GM18909 (cell line): Measurements from ENCODE around the gene SNTG2.

Experiments
- ATAC-seq: cut with Tn5 transposase; IDR thresholded peaks from one replicate; pipeline ENCODE4 v1.9.1; 2021; ENCODE audit warnings: mild to moderate bottlenecking; ENCODE audit not compliant: unreplicated experiment, poor library complexity

The SNTG2 gene

GRCh38 chr2:1339388-1340140, 388.9 kb downstream of the SNTG2 start:
- no peak for ATAC-seq

- no peak for ATAC-seq
Observed at GRCh38 chr2:1340141-1340512, 389.5 kb downstream of the SNTG2 start.

DNA sequence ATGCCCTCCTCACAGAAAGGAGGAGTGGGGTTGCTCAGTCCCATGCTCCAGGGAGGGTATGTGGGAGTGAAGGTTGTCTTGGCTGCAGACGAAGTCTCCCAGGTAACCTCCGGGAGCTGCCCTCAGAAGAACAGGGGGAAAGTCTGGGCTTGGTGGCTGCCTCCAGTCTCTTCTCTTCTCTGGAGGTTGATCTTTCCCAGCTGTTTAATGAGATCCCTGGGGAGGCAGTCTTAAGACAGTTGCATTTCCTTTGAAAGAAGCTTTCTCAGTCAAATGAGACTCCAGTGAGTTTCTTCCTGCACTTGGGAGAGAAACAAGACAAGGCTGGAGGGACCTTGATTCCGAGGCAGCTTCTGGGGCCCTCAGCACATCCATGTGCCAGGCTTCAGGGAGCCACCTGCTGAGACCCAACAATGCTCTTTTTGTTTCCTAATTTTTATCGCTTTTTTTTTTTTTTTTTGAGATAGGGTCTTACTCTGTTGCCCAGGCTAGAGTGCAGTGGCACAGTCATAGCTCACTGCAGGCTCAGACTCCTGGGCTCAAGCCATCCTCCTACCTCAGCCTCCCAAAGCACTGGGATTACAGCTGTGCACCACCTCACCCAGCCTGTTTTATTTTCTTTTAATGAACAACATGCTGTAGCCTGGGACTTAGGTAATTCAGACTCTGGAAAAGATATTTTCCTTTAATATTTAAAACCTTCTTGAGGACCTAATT, 390.9 kb downstream of the SNTG2 start:
- no peak for ATAC-seq

GRCh38 chr2:1348789-1349188, 398.1 kb downstream of the SNTG2 start:
- no peak for ATAC-seq

- ATAC-seq: no peak
Observed at GRCh38 chr2:1350111-1350510, 399.5 kb downstream of the SNTG2 start.

DNA sequence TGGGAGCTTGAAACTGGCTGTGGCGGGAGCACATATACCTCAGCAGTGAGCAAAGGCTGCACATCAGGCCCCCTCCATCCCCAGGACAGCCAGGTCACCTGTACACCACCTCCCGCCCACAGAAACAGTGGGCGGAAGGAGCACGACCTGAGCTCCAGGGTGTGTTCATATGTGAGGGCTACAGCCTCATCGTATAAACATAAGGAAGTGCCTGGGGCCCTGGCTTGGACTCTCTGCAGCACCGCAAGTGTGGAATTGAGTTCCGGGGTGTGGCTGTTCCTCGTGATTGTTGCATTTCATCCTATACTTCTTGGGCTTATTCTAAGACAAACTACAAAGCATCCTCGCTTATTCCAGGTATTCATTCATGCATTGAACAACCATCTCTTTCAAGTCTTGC, 402.5 kb downstream of the SNTG2 start:
- no peak for ATAC-seq

DNA sequence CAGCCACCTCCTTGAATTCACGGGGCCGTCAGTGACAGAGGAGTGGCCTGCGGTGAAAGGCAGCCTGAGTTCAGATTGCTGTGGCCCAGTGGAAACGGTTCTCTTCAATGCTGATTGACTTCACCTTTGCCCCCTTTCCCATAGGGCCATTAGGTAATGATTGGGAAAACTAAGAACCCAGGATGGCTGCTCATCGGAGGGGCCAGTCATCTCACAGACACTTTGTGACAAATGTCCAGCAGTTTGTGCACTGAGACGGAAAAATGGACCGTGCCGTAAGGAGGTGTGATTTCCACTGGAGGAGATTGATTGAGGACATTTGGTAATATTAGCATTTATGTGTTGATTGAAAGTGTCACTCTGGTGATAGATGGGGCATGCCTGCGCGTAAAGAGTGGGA, 402.9 kb downstream of the SNTG2 start:
- no peak for ATAC-seq

GRCh38 chr2:1360144-1360543, 409.5 kb downstream of the SNTG2 start:
- no peak for ATAC-seq

- no peak for ATAC-seq
Observed at GRCh38 chr2:1360557-1361250, 410.1 kb downstream of the SNTG2 start.

- ATAC-seq: no peak
Observed at GRCh38 chr2:1363367-1363766, 412.7 kb downstream of the SNTG2 start.

GRCh38 chr2:1366546-1367134, 416.0 kb downstream of the SNTG2 start:
- ATAC-seq: no peak

DNA sequence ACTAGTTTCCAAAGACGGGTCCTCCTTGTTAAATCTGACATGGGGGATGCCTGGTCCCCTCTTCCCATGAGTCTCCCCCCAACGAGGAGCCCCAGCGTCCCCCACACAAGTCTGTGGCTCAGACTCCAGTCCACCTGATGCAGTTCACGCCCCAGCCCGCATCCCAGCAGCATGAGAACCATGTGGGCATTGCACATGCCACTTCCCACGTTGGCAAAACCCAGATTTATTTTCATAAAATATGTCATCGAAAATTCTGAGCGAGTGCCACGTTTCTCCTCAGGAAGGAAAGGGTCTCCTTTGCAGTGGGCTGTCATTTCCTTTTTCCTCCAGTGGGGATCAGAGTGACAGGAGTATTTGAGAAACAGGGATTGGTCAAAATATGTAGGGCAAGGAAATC, 417.0 kb downstream of the SNTG2 start:
- ATAC-seq: no peak

GRCh38 chr2:1369905-1370304, 419.3 kb downstream of the SNTG2 start:
- no peak for ATAC-seq

GRCh38 chr2:1370461-1370860, 419.8 kb downstream of the SNTG2 start:
- no peak for ATAC-seq

- no peak for ATAC-seq
Observed at GRCh38 chr2:1371082-1371481, 420.4 kb downstream of the SNTG2 start.

DNA sequence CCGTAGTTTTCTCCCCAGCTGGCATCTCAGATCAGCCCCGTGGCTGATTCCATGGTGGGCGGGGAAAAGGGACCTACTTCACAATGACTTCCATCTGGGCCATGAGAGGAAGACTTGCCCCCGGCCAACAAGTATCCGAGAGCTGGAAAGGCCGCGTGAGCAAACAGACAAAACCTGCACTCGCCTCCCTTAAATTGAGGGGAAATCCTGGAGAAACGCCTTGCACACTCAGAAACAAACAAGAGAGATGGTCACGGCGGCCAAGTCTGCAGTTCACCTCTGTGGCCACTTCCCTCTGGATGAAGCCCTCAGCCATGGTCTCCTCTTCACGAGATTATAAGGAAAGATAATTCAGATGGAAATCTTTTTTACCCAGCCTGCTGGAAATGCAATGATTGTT, 423.2 kb downstream of the SNTG2 start:
- ATAC-seq: no peak

DNA sequence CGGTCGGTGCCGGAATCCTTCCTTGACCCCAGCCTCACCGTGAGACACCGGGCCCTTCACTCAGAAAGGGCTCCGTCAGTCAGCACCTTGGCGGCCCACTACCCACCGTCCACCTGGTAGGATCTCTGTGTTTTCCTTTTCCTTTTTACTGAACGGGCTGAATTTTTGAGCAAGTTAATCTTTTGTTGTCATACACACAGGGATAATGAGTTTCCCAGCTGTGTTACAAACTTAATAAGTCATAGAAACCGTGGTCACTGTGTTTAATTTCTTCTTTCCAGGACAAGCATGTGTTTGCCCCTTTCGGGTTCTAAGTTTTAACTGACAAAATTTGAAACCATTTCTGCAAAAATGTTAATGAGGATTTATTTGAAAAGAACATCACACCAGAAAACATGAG, 423.6 kb downstream of the SNTG2 start:
- ATAC-seq: no peak

GRCh38 chr2:1375794-1376193, 425.1 kb downstream of the SNTG2 start:
- ATAC-seq: no peak

DNA sequence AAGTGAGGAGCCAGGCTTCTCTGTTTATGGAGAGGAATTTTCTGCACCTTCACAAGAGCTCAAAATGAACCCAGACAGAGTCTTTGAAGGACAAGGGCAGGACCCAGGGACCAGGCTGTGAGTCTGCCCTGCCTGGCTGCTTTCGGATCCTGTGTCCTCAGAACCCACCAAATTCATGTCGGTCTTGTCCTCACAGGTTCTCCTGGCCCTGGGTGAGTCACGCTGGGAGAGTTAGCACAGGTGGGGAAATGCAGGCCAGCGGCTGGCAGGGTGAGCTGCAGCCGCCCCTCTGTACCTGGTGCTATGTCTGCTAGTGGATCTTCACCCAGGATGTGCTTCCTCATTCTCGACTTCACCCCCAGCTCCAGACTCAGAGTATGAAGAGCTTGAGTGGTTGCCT, 426.8 kb downstream of the SNTG2 start:
- no peak for ATAC-seq

DNA sequence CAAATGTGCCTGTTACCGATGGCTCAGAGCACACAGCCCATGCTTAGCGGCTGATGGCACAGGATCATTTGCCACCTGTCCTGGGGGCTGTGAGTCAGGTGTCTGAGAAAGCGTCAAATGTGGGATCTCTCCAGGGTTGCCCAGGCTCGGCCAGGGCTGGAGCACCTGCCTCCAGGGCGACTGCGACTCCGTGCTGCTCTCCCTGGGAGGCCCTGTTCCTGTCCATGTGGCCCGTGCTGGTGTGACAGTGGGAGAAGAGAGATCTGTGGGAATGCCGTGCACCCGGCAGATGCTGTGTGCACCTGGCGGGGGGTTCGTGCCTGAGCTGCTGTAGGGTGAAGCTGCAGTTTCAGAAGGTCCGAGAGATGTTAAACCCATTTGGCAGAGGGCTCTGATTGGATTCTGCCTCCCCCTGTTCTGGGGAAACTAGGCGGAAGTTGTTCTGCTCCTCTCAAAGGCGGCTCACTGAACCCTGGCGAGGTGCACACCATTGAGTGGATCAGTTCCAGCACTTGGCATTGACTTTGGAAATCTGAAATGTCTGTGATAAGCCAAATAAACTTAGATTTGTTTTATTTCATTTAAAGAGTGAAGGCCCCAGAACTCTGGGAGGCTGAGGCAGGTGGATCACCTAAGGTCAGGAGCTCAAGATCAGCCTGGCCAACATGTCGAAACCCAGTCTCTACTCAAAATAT, 428.0 kb downstream of the SNTG2 start:
- ATAC-seq: no peak

DNA sequence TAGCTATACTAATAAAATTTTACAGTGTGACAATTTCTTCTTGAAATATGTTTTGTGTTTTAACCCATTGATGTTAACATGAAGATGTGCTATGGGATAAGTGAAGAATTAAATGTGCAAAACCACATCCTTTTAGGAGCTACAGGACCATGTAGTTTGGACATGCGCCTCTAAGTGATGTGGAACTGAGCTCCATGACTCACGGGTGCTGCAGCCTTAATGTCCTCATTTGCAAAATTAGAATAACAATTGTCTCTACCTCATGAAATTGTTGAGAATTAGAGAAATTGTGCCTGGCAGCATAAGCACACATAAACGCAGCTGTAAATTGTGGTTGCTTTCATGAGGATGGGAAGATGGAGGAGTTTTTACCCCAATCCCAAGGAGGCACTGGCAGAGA, 431.0 kb downstream of the SNTG2 start:
- ATAC-seq: no peak
